H9 (cell line): ENCODE measurements around the gene ZC3H18. TPM values are rescaled to one million over a fixed set of nuclear protein-coding genes. Genes with fewer than 3 reads are reported as not detected.

Experiments used
- DNase-seq: peaks from one replicate; pipeline ENCODE4 v3.0.0-alpha.2; 2017
- H2AFZ ChIP-seq: one replicate; pipeline ENCODE4 v1.6.1; 2013; ENCODE audit warnings: mild to moderate bottlenecking, low read length, control low read depth, moderate library complexity
- H2AK5ac ChIP-seq: 2 replicates; pipeline ENCODE4 v1.6.1; 2013; ENCODE audit warnings: low read length, control low read depth, mixed read lengths; ENCODE audit not compliant: insufficient read length
- H2BK120ac ChIP-seq: one replicate; pipeline ENCODE4 v1.6.1; 2013; ENCODE audit warnings: low read depth, mild to moderate bottlenecking, low read length, control low read depth, inconsistent platforms; ENCODE audit not compliant: poor library complexity, severe bottlenecking
- H2BK12ac ChIP-seq: 2 replicates; pipeline ENCODE4 v1.6.1; 2013; ENCODE audit warnings: low read length, control low read depth, mixed read lengths, low read depth; ENCODE audit not compliant: insufficient read length
- H2BK15ac ChIP-seq: 2 replicates; pipeline ENCODE4 v1.6.1; 2013; ENCODE audit warnings: low read depth, low read length, control low read depth
- H2BK20ac ChIP-seq: one replicate; pipeline ENCODE4 v1.6.1; 2013; ENCODE audit warnings: low read depth, mild to moderate bottlenecking, low read length, control low read depth, inconsistent platforms; ENCODE audit not compliant: poor library complexity, severe bottlenecking
- H2BK5ac ChIP-seq: 2 replicates; pipeline ENCODE4 v1.6.1; 2013; ENCODE audit warnings: low read length, control low read depth, mixed read lengths; ENCODE audit not compliant: insufficient read length
- H3K14ac ChIP-seq: 2 replicates; pipeline ENCODE4 v1.6.1; 2013; ENCODE audit warnings: low read length, control low read depth; ENCODE audit not compliant: insufficient read depth
- H3K18ac ChIP-seq: 2 replicates; pipeline ENCODE4 v1.6.1; 2013; ENCODE audit warnings: low read depth, mild to moderate bottlenecking, mixed read lengths, low read length, control low read depth; ENCODE audit not compliant: insufficient read length
- H3K23ac ChIP-seq: 2 replicates; pipeline ENCODE4 v1.6.1; 2013; ENCODE audit warnings: low read length, control low read depth, mixed read lengths, low read depth; ENCODE audit not compliant: insufficient read length
- H3K23me2 ChIP-seq: 2 replicates; pipeline ENCODE4 v1.6.1; 2013; ENCODE audit warnings: low read depth, mild to moderate bottlenecking, mixed read lengths, low read length, control low read depth; ENCODE audit not compliant: insufficient read length, poor library complexity, severe bottlenecking
- H3K27ac ChIP-seq: 2 replicates; pipeline ENCODE4 v1.5.1; 2013; ENCODE audit warnings: low read length, control low read depth, mixed read lengths, low read depth; ENCODE audit not compliant: insufficient read length
- H3K27me3 ChIP-seq: 2 replicates; pipeline ENCODE4 v1.6.1; 2013; ENCODE audit warnings: low read length, control low read depth, inconsistent platforms; ENCODE audit not compliant: insufficient read depth
- H3K4ac ChIP-seq: 2 replicates; pipeline ENCODE4 v1.6.1; 2013; ENCODE audit warnings: low read depth, mild to moderate bottlenecking, control low read depth, inconsistent platforms, low read length, moderate library complexity
- H3K4me1 ChIP-seq: 2 replicates; pipeline ENCODE4 v1.6.1; 2013; ENCODE audit warnings: low read length, control low read depth, inconsistent platforms; ENCODE audit not compliant: insufficient read depth
- H3K4me2 ChIP-seq: 2 replicates; pipeline ENCODE4 v1.6.1; 2013; ENCODE audit warnings: low read length, control low read depth, mixed read lengths; ENCODE audit not compliant: insufficient read length, insufficient read depth
- H3K56ac ChIP-seq: 2 replicates; pipeline ENCODE4 v1.6.1; 2013; ENCODE audit warnings: low read depth, mild to moderate bottlenecking, mixed read lengths, low read length, control low read depth; ENCODE audit not compliant: insufficient read length
- H3K79me1 ChIP-seq: 2 replicates; pipeline ENCODE4 v1.6.1; 2013; ENCODE audit warnings: low read depth, mild to moderate bottlenecking, moderate library complexity, low read length, control low read depth, inconsistent platforms; ENCODE audit not compliant: insufficient read depth, poor library complexity, severe bottlenecking
- H3K79me2 ChIP-seq: 2 replicates; pipeline ENCODE4 v1.6.1; 2013; ENCODE audit warnings: low read length, control low read depth, inconsistent platforms; ENCODE audit not compliant: insufficient read depth
- H3K9ac ChIP-seq: 2 replicates; pipeline ENCODE4 v1.6.1; 2013; ENCODE audit warnings: low read length, control low read depth, mixed read lengths; ENCODE audit not compliant: insufficient read length; ENCODE audit errors: extremely low read depth
- H3K9me3 ChIP-seq: one replicate; pipeline ENCODE4 v1.6.1; 2013; ENCODE audit warnings: low read depth, low read length, inconsistent platforms; ENCODE audit not compliant: control insufficient read depth
- H3T11ph ChIP-seq: one replicate; pipeline ENCODE4 v1.6.1; 2013; ENCODE audit warnings: mild to moderate bottlenecking, low read length, control low read depth, inconsistent platforms
- H4K20me1 ChIP-seq: one replicate; pipeline ENCODE4 v1.6.1; 2013; ENCODE audit not compliant: control insufficient read depth, insufficient read length, insufficient read depth
- H4K5ac ChIP-seq: 2 replicates; pipeline ENCODE4 v1.6.1; 2013; ENCODE audit warnings: low read depth, mild to moderate bottlenecking, mixed read lengths, low read length, control low read depth; ENCODE audit not compliant: insufficient read length
- H4K8ac ChIP-seq: replicated peaks from 2 replicates; pipeline ENCODE4 v1.6.1; 2013; ENCODE audit warnings: low read length, control low read depth, mixed read lengths, low read depth; ENCODE audit not compliant: insufficient read length
- H4K91ac ChIP-seq: 2 replicates; pipeline ENCODE4 v1.6.1; 2013; ENCODE audit warnings: low read depth, mild to moderate bottlenecking, moderate library complexity, mixed read lengths, low read length, control low read depth; ENCODE audit not compliant: insufficient read length
- H3K27ac Mint-ChIP-seq, 3 experiments: 2 replicates in 2 of 3; 3 replicates in 1 of 3; pipeline ENCODE4 v1.8.0; 2020 to 2021; ENCODE audit warnings: mixed read lengths in 3 of 3, mild to moderate bottlenecking in 1 of 3, moderate library complexity in 1 of 3
- H3K27me3 Mint-ChIP-seq: 2 replicates; pipeline ENCODE4 v1.8.0; 2021; ENCODE audit warnings: low read depth, mild to moderate bottlenecking, moderate library complexity, mixed read lengths
- H3K36me3 Mint-ChIP-seq, 3 experiments: 2 replicates in 2 of 3; 3 replicates in 1 of 3; pipeline ENCODE4 v1.8.0; 2020 to 2021; ENCODE audit warnings: low read depth in 3 of 3, mixed read lengths in 3 of 3; ENCODE audit not compliant: insufficient read depth in 1 of 3
- H3K4me1 Mint-ChIP-seq, 2 experiments: 2 replicates each; pipeline ENCODE4 v1.8.0; 2020; ENCODE audit warnings: mixed read lengths in 2 of 2
- H3K4me3 Mint-ChIP-seq, 2 experiments: 2 replicates in 1 of 2; 3 replicates in 1 of 2; pipeline ENCODE4 v1.8.0; 2020 to 2021; ENCODE audit warnings: mild to moderate bottlenecking in 2 of 2, mixed read lengths in 2 of 2, moderate library complexity in 1 of 2
- H3K9me3 Mint-ChIP-seq, 2 experiments: 2 replicates in 1 of 2; 3 replicates in 1 of 2; pipeline ENCODE4 v1.8.0; 2020; ENCODE audit warnings: mild to moderate bottlenecking in 2 of 2, mixed read lengths in 2 of 2, moderate library complexity in 1 of 2
- CTCF ChIP-seq: fragments of 200-600 bp; sonication (generic); conservative IDR thresholded peaks from 3 replicates; pipeline ENCODE4 v1.8.0; 2021; ENCODE audit warnings: antibody characterized with exemption, mild to moderate bottlenecking
- WGBS: extraction: QIAGEN DNeasy Blood & Tissue Kit; methylation state at CpG from one replicate; pipeline ENCODE4 v1.1.7; 2013; ENCODE audit warnings: missing lambda C conversion rate, low lambda C conversion rate, mixed read lengths; ENCODE audit not compliant: insufficient read length; ENCODE audit errors: extremely low coverage; 5-methylcytosine and 5-hydroxymethylcytosine counted together
- total RNA-seq: library from RNA; stranded (reverse); gene quantifications from 2 replicates; pipeline ENCODE4 v1.2.1, GENCODE V29; 2021

ZC3H18 gene
- total RNA-seq, 1 experiment from 2014 or later = 69.7 TPM

- Histone ChIP-seq H2AK5ac (no peak overlapping the region), H2BK120ac (no peak overlapping the region), H3T11ph (no peak overlapping the region), H3K9ac (no peak overlapping the region), H3K9me3 (no peaks in the 10 kb centered on the region), H2BK15ac (no peak overlapping the region), H2BK12ac (no peak overlapping the region), H4K5ac (no peak overlapping the region), H3K4ac (no peak overlapping the region), H3K56ac (no peak overlapping the region), H3K27me3 (no peaks in the 10 kb centered on the region), H4K20me1 (no peaks in the 10 kb centered on the region), H3K79me2 (no peaks in the 10 kb centered on the region), H3K4me1 (no peaks in the 10 kb centered on the region), H3K4me2 (no peak overlapping the region), H3K23ac (no peak overlapping the region), H4K91ac (no peak overlapping the region), H4K8ac (no peak overlapping the region), H3K23me2 (no peaks in the 10 kb centered on the region), H3K18ac (no peak overlapping the region), H3K79me1 (no peaks in the 10 kb centered on the region), H2AFZ (no peak overlapping the region), H2BK20ac (no peak overlapping the region), H3K14ac (no peak overlapping the region), H3K27ac (no peak overlapping the region), H2BK5ac (no peak overlapping the region)
- Mint-ChIP-seq H3K27ac (no peak overlapping the region), H3K4me1 (0 out of 4 replicates have a peak, but pooled peaks cover 0 to 2% of the 10 kb centered on the region in 2 experiments), H3K36me3 (peaks cover 0 to 9% (median 2%) of the 10 kb centered on the region in 3 experiments; a peak in 2 of 7 replicates), H3K27me3 (peaks cover 1% of the 10 kb centered on the region; the same call in 1 of the 2 replicates), H3K4me3 (no peak overlapping the region), H3K9me3 (no peaks in the 10 kb centered on the region)
- WGBS = no CpG with 5 or more reads among the region's 32 CpGs
- peak; percentile 71 for DNase-seq
- TF ChIP-seq CTCF = no peak
Observed at GRCh38 chr16:88678224-88678979, 108.2 kb downstream of the ZC3H18 start.
